ENCODE measurements around the gene ZBTB26.

The ZBTB26 gene

GRCh38 chr9:122931226-122932121 lies at the start of gene ZBTB26:
Gene ZBTB26, minus strand, starts transcription at chr9:122931512. Its CDS starts 11,578 bp downstream, at chr9:122919934.
- DNase-seq = peak; percentile 96

- no peak for DNase-seq
Measured at GRCh38 chr9:122978601-122979000, 47.3 kb upstream of the ZBTB26 start.

- DNase-seq = no peak
Measured at GRCh38 chr9:122975196-122975595, 43.9 kb upstream of the ZBTB26 start.

GRCh38 chr9:122961139-122961538 lies 29.8 kb upstream of the ZBTB26 start:
- no peak for DNase-seq

GRCh38 chr9:122955961-122956360 lies 24.6 kb upstream of the ZBTB26 start:
- DNase-seq = no peak

GRCh38 chr9:122954253-122954691 lies 23.0 kb upstream of the ZBTB26 start:
- DNase-seq = peak; percentile 73

GRCh38 chr9:122951056-122951455 lies 19.7 kb upstream of the ZBTB26 start:
- no peak for DNase-seq

GRCh38 chr9:122950263-122950662 lies 19.0 kb upstream of the ZBTB26 start:
- no peak for DNase-seq

- no peak for DNase-seq
Measured at GRCh38 chr9:122949696-122950095, 18.4 kb upstream of the ZBTB26 start.

GRCh38 chr9:122948313-122948712 lies 17.0 kb upstream of the ZBTB26 start:
- DNase-seq = no peak

GRCh38 chr9:122946461-122947005 lies 15.2 kb upstream of the ZBTB26 start:
- DNase-seq = no peak

GRCh38 chr9:122944960-122945888 lies 13.9 kb upstream of the ZBTB26 start:
- DNase-seq = no peak

- DNase-seq = no peak
Measured at GRCh38 chr9:122941582-122942234, 10.4 kb upstream of the ZBTB26 start.

- DNase-seq = peak; percentile 96
Measured at GRCh38 chr9:122940749-122941581, 9.7 kb upstream of the ZBTB26 start, which contains the start of gene RABGAP1. Gene RABGAP1, plus strand, starts transcription at chr9:122941020. Its CDS starts 16,040 bp downstream, at chr9:122957060.

GRCh38 chr9:122940454-122940748 lies 9.1 kb upstream of the ZBTB26 start:
- no peak for DNase-seq

GRCh38 chr9:122939601-122940000 lies 8.3 kb upstream of the ZBTB26 start:
- no peak for DNase-seq

- DNase-seq = no peak
Measured at GRCh38 chr9:122936883-122937282, 5.6 kb upstream of the ZBTB26 start.

- no peak for DNase-seq
Measured at GRCh38 chr9:122936464-122936863, 5.2 kb upstream of the ZBTB26 start.

- no peak for DNase-seq
Measured at GRCh38 chr9:122930541-122931225, 629 bp downstream of the ZBTB26 start.

- no peak for DNase-seq
Measured at GRCh38 chr9:122929796-122930354, 1.4 kb downstream of the ZBTB26 start.

GRCh38 chr9:122923947-122924346 lies 7.4 kb downstream of the ZBTB26 start:
- no peak for DNase-seq
